ENCODE data around the gene CXCL17.

- TF ChIP-seq CTCF (IDR thresholded peaks at IDR 0.05) (no peak), POLR2A (IDR thresholded peaks at IDR 0.05) (no peak)
Observed at GRCh38 chr19:42461700-42462324, 19.1 kb upstream of the CXCL17 start.

Measured in uterus (tissue), 2 donors.